Measurements from ENCODE around the gene WFS1.
A peak's percentile ranks its signal among the peaks of the same experiment; 100 is the strongest.

Gene WFS1

DNA sequence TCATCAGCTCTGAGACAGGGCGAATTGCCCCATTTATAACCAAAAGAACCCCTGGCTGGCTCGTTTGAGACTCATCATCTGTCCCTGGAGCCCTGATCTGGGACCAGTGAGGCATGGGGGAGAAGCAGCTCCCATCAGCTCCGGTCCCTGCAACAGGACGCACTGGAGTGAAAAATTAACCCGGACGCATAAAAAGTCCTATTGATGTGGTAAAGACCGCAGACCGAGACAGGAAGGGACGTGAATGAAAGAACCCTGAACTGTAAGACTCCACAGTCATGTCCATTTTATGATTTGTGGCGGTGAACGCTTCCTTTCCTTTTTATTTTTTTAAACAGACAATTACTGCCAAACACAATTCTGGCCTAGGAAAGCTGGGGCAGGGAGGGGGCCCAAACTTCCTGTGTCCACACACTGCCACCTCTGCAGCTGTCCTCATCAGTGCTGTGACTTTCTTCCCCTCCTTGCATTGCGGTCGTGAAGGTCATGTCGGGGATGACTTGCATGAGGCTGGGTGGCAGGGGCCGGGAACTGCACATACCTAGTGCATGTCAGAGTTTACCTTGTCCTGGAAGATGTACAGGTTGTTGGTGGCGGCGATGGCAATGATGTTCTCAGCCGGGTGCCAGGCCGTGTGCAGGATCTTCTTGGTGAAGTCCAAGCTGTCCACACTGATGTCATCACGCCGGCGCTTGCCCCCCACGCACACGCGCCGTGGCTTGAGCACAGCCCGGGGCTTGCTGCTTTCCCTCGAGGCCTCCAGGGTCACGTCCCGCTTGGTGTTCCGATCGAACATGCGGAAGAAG is 53.3 kb downstream of the WFS1 start:
- Histone ChIP-seq H3K4me3 (ENCODE audit: severe bottlenecking) (no peak overlapping the region), H3K4me1 (ENCODE audit: insufficient read depth, poor library complexity, severe bottlenecking) (no peaks in the 10 kb centered on the region), H3K36me3 (ENCODE audit: low read depth) (no peaks in the 10 kb centered on the region), H3K9me3 (ENCODE audit: severe bottlenecking) (no peaks in the 10 kb centered on the region), H3K27ac (ENCODE audit: poor library complexity, severe bottlenecking) (no peak overlapping the region), H3K27me3 (ENCODE audit: insufficient read depth, poor library complexity, severe bottlenecking) (no peaks in the 10 kb centered on the region)
- ATAC-seq (ENCODE audit: low read depth) (no peak), DNase-seq (ENCODE audit: low spot score) (no peak)
- TF ChIP-seq CTCF (IDR thresholded peaks at IDR 0.05; ENCODE audit: poor library complexity, severe bottlenecking) = no peak

GRCh38 chr4:6324461-6324998 is 54.9 kb downstream of the WFS1 start:
- Histone ChIP-seq H3K36me3 (ENCODE audit: low read depth) (no peaks in the 10 kb centered on the region), H3K4me3 (ENCODE audit: severe bottlenecking) (no peak overlapping the region), H3K27ac (ENCODE audit: poor library complexity, severe bottlenecking) (no peak overlapping the region), H3K27me3 (ENCODE audit: insufficient read depth, poor library complexity, severe bottlenecking) (no peaks in the 10 kb centered on the region), H3K4me1 (ENCODE audit: insufficient read depth, poor library complexity, severe bottlenecking) (no peaks in the 10 kb centered on the region), H3K9me3 (ENCODE audit: severe bottlenecking) (no peaks in the 10 kb centered on the region)
- TF ChIP-seq CTCF (IDR thresholded peaks at IDR 0.05; ENCODE audit: poor library complexity, severe bottlenecking) = no peak
- DNase-seq (ENCODE audit: low spot score) = no peak
- ATAC-seq (ENCODE audit: low read depth) = no peak

DNA sequence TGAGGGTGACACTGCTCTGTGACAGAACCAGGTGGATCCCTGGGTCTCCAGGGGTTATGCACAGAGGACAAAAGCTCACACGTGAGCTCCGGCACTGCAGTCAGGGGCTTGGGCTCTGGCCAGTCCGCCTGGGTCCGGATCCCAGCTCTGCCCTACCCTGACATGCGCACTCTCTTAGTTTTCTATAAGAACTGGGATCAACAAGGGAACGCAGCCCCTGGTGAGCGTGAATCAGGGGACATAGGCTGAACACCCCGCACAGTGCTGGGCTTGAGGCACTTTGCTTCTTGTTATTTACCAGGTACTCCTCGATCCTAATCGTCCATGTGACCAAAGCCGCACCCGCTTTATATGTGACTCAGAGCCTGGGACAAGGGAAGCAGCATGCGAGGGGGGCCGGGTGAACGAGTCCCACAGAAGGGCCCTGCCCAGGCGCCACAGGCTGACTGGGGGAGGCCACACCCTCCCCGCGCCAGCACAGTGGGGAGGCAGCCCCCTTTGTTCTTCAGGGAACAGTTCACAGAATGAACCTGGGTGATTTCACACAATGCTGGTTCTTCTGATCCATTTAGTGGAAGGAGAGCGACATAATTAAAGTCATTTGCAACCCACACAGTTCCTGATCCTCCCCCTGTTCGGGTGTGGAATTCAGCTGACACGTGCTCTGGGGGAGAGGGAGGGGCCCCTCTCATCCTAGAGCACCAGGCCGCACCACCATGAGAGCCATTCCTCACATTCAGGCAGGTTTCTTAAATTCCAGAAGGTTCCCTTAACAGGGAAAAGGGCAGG is 55.5 kb downstream of the WFS1 start:
- Histone ChIP-seq H3K4me3 (ENCODE audit: severe bottlenecking) (no peak overlapping the region), H3K27ac (ENCODE audit: poor library complexity, severe bottlenecking) (no peak overlapping the region), H3K4me1 (ENCODE audit: insufficient read depth, poor library complexity, severe bottlenecking) (no peaks in the 10 kb centered on the region), H3K27me3 (ENCODE audit: insufficient read depth, poor library complexity, severe bottlenecking) (no peaks in the 10 kb centered on the region), H3K36me3 (ENCODE audit: low read depth) (no peaks in the 10 kb centered on the region), H3K9me3 (ENCODE audit: severe bottlenecking) (no peaks in the 10 kb centered on the region)
- ATAC-seq (ENCODE audit: low read depth) (peak; percentile 42), DNase-seq (ENCODE audit: low spot score) (no peak)
- no peak for TF ChIP-seq CTCF (IDR thresholded peaks at IDR 0.05; ENCODE audit: poor library complexity, severe bottlenecking)

GRCh38 chr4:6325788-6326290 is 56.2 kb downstream of the WFS1 start:
- Histone ChIP-seq H3K36me3 (ENCODE audit: low read depth) (no peaks in the 10 kb centered on the region), H3K9me3 (ENCODE audit: severe bottlenecking) (no peaks in the 10 kb centered on the region), H3K4me3 (ENCODE audit: severe bottlenecking) (no peak overlapping the region), H3K27ac (ENCODE audit: poor library complexity, severe bottlenecking) (no peak overlapping the region), H3K27me3 (ENCODE audit: insufficient read depth, poor library complexity, severe bottlenecking) (no peaks in the 10 kb centered on the region), H3K4me1 (ENCODE audit: insufficient read depth, poor library complexity, severe bottlenecking) (no peaks in the 10 kb centered on the region)
- DNase-seq (ENCODE audit: low spot score) (no peak), ATAC-seq (ENCODE audit: low read depth) (no peak)
- TF ChIP-seq CTCF (IDR thresholded peaks at IDR 0.05; ENCODE audit: poor library complexity, severe bottlenecking) = no peak

All from RWPE2 (cell line).